Measurements from ENCODE around the gene LRRC2. TPM values are rescaled to one million over a fixed set of nuclear protein-coding genes. Genes with fewer than 3 reads are reported as not detected.

LRRC2 gene
- total and polyA plus RNA-seq, 8 donors: 0.46 to 2.2 (median 1.0) TPM

- WGBS, 2 donors: 69 to 87% methylated on average over 3 of the region's 3 CpGs
- DNase-seq: no peak
- Histone ChIP-seq H3K27me3 (no peaks in the 10 kb centered on the region), H3K4me3 (no peak overlapping the region), H3K27ac (no peak overlapping the region), H3K36me3 (no peaks in the 10 kb centered on the region), H3K4me1 (no peaks in the 10 kb centered on the region), H3K9me3 (no peaks in the 10 kb centered on the region)
- FAIRE-seq: no peak
- intact Hi-C loops (cut with DNase I): loop anchor here in 1 of 3 donors (10.0 kb wide), 1 partner anchor 118 kb away; no protein-coding TSS in a partner anchor
- TF ChIP-seq CTCF (IDR thresholded peaks at IDR 0.05): no peak
- ATAC-seq: no peak
These were observed 59.6 kb downstream of the LRRC2 start for GRCh38 chr3:46506526-46506925.

- 83 to 89% methylated on average over 10 of the region's 10 CpGs for WGBS, 2 donors
- H3K4me1 ChIP-seq: no peaks in the 10 kb centered on the region
- H3K27ac ChIP-seq: no peak overlapping the region
- H3K36me3 ChIP-seq: no peaks in the 10 kb centered on the region
- H3K9me3 ChIP-seq: no peaks in the 10 kb centered on the region
- TF ChIP-seq CTCF (IDR thresholded peaks at IDR 0.05): no peak
- DNase-seq (no peak), FAIRE-seq (no peak), ATAC-seq (no peak)
- intact Hi-C loops (cut with DNase I): loop anchor here in 1 of 3 donors (10.0 kb wide), 1 partner anchor 119 kb away; no protein-coding TSS in a partner anchor
- H3K27me3 ChIP-seq: no peaks in the 10 kb centered on the region
- no peak overlapping the region for H3K4me3 ChIP-seq
These were observed 60.1 kb downstream of the LRRC2 start for GRCh38 chr3:46505953-46506352.

- H3K4me3 ChIP-seq: no peak overlapping the region
- H3K27ac ChIP-seq: no peak overlapping the region
- 77 to 85% methylated on average over 5 of the region's 5 CpGs for WGBS, 2 donors
- no peaks in the 10 kb centered on the region for H3K9me3 ChIP-seq
- DNase-seq (no peak), FAIRE-seq (no peak), ATAC-seq (no peak)
- intact Hi-C loops (cut with DNase I): loop anchor here in 1 of 3 donors (10.0 kb wide), 1 partner anchor 120 kb away; no protein-coding TSS in a partner anchor
- H3K36me3 ChIP-seq: no peaks in the 10 kb centered on the region
- no peaks in the 10 kb centered on the region for H3K4me1 ChIP-seq
- no peak for TF ChIP-seq CTCF (IDR thresholded peaks at IDR 0.05)
- no peaks in the 10 kb centered on the region for H3K27me3 ChIP-seq
These were observed 61.3 kb downstream of the LRRC2 start for GRCh38 chr3:46504789-46505188.

GRCh38 chr3:46503200-46503874, 62.8 kb downstream of the LRRC2 start:
- no peaks in the 10 kb centered on the region for H3K36me3 ChIP-seq
- H3K27me3 ChIP-seq: no peaks in the 10 kb centered on the region
- DNase-seq: no peak
- intact Hi-C loops (cut with DNase I): loop anchor here in 1 of 3 donors (10.0 kb wide), 1 partner anchor 121 kb away; no protein-coding TSS in a partner anchor
- WGBS, 2 donors: 70 to 75% methylated on average over 7 of the region's 7 CpGs
- H3K27ac ChIP-seq: no peak overlapping the region
- no peak overlapping the region for H3K4me3 ChIP-seq
- no peak for TF ChIP-seq CTCF (IDR thresholded peaks at IDR 0.05)
- no peaks in the 10 kb centered on the region for H3K9me3 ChIP-seq
- H3K4me1 ChIP-seq: no peaks in the 10 kb centered on the region
- no peak for FAIRE-seq
- ATAC-seq: no peak

GRCh38 chr3:46501702-46502101, 64.4 kb downstream of the LRRC2 start:
- no peak overlapping the region for H3K27ac ChIP-seq
- no peaks in the 10 kb centered on the region for H3K4me1 ChIP-seq
- DNase-seq (no peak), FAIRE-seq (no peak), ATAC-seq (no peak)
- H3K9me3 ChIP-seq: no peaks in the 10 kb centered on the region
- H3K4me3 ChIP-seq: no peak overlapping the region
- no peaks in the 10 kb centered on the region for H3K27me3 ChIP-seq
- no peak for TF ChIP-seq CTCF (IDR thresholded peaks at IDR 0.05)
- WGBS, 2 donors: 76 to 79% methylated on average over 4 of the region's 4 CpGs
- H3K36me3 ChIP-seq: no peaks in the 10 kb centered on the region
- intact Hi-C loops (cut with DNase I): loop anchor here in 1 of 3 donors (10.0 kb wide), 1 partner anchor 123 kb away; no protein-coding TSS in a partner anchor
